ENCODE results near the gene NEK7. TPM values are rescaled to one million over a fixed set of nuclear protein-coding genes. Genes with fewer than 3 reads are reported as not detected.
A peak's percentile ranks its signal among the peaks of the same experiment; 100 is the strongest.

Gene NEK7
- total and polyA plus RNA-seq, 9 of the 15 experiments (the other 6 are each of a cell fraction or from before 2014, with no cell fraction given), result 8.5 to 37.3 (median 27.7) TPM

DNA sequence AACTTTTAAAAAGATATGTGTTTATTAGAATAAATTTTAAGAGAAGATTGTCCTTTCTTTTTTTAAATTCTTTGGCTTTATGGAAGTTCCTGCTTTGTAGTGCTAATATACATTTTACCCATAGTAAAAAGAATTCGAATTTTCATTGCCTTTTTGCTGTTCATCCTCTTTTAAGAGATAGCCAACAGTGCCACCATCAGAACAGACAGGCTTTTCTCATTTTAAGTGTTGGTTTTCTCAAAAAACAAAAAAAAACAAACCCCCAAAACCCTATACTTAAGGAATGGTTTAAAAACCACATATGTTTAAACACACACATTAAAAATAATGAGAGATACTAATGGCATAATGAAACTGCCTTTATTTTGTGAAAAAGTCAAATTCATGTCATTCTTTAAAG is 118.8 kb downstream of the NEK7 start:
- no peaks in the 10 kb centered on the region for H3K79me2 ChIP-seq (ENCODE audit: control insufficient read depth, insufficient read depth, low read length)
- H3K36me3 ChIP-seq (ENCODE audit: control insufficient read depth, insufficient read depth, low read length), result peaks cover 3% of the 10 kb centered on the region; the same call in 1 of the 3 replicates
- BruUV-seq (replicated peaks), result no TSS peak
- H3K9ac ChIP-seq (ENCODE audit: insufficient read depth in 1 of 2, low read depth in 2 of 2, low read length in 2 of 2), result no peak overlapping the region
- no peaks in the 10 kb centered on the region for H4K20me1 ChIP-seq (replicated peaks; ENCODE audit: control insufficient read depth, insufficient read depth, low read length)
- no peak for FAIRE-seq
- in situ Hi-C loops (cut with MboI), result no loop called here
- no peak overlapping the region for H3K27ac ChIP-seq (ENCODE audit: extremely low read depth, low read depth, low read length)
- intact Hi-C loops (cut with micrococcal nuclease), result loop anchor here (2.0 to 10.0 kb wide), 3 partner anchors 117 to 281 kb away; no protein-coding TSS in a partner anchor
- ChIA-PET POLR2A (no interaction called here), CTCF (ENCODE audit: low intra/inter-chr PET ratio) (no interaction called here)
- H2AFZ ChIP-seq (ENCODE audit: low read depth, low read length), result no peak overlapping the region
- H3K27me3 ChIP-seq (ENCODE audit: control insufficient read depth in 2 of 2, insufficient read depth in 2 of 2, low read length in 2 of 2), result no peaks in the 10 kb centered on the region
- no peak overlapping the region for H3K4me2 ChIP-seq (ENCODE audit: insufficient read depth, low read length)
- H3K4me1 ChIP-seq (replicated peaks in 1 of 2; ENCODE audit: control insufficient read depth in 2 of 2, insufficient read depth in 2 of 2, low read length in 2 of 2), result no peaks in the 10 kb centered on the region; a peak in 2 of 5 replicates
- H3K9me3 ChIP-seq (replicated peaks; ENCODE audit: control insufficient read depth, insufficient read depth, low read depth, low read length), result no peaks in the 10 kb centered on the region
- no peaks in the 10 kb centered on the region for H3K9me1 ChIP-seq (ENCODE audit: control insufficient read depth, insufficient read depth, low read length)
- ATAC-seq, result no peak
- H3K4me3 ChIP-seq, result no peak overlapping the region
- TF ChIP-seq CTCF (IDR thresholded peaks at IDR 0.05 in 2 of 3, conservative IDR thresholded peaks at IDR 0.05 in 1 of 3; ENCODE audit: insufficient read depth in 2 of 3, low read depth in 1 of 3, low read length in 3 of 3) (peak in 1 of 3 experiments; percentile 33; a peak in 2 of 6 replicates), TOE1 (IDR thresholded peaks at IDR 0.05; ENCODE audit: borderline replicate concordance) (no peak), TOE1 (CRISPR knock-in tag; IDR thresholded peaks at IDR 0.05; ENCODE audit: borderline replicate concordance, low read depth) (no peak), FOXJ2 (tag; IDR thresholded peaks at IDR 0.05) (no peak), CTBP1 (IDR thresholded peaks at IDR 0.05; ENCODE audit: borderline replicate concordance) (no peak)
- TF ChIP-seq, protein P1, sequence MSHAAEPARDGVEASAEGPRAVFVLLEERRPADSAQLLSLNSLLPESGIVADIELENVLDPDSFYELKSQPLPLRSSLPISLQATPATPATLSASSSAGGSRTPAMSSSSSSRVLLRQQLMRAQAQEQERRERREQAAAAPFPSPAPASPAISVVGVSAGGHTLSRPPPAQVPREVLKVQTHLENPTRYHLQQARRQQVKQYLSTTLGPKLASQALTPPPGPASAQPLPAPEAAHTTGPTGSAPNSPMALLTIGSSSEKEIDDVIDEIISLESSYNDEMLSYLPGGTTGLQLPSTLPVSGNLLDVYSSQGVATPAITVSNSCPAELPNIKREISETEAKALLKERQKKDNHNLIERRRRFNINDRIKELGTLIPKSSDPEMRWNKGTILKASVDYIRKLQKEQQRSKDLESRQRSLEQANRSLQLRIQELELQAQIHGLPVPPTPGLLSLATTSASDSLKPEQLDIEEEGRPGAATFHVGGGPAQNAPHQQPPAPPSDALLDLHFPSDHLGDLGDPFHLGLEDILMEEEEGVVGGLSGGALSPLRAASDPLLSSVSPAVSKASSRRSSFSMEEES (CRISPR knock-in tag; IDR thresholded peaks at IDR 0.05), result no peak
- WGBS (ENCODE audit: insufficient coverage, low coverage, missing lambda C conversion rate), result 16% methylated on average over 1 of the region's 1 CpG
- DNase-seq (ENCODE audit: extremely low read depth in 1 of 4, low spot score in 3 of 4), result no peak
